HL-60/S4 treated with retinoic acid at 250 ng/mL for 4 days and 3 days (cell line): ENCODE results near the gene VOPP1.
"Not testable (repeated sequence)": the region's sequence is repeated elsewhere in the genome, so short reads cannot be mapped to it uniquely, and the experiment has no call there.

Source experiments
- in situ Hi-C: fragments of 300-500 bp; cut with MboI; formaldehyde crosslinking; loops from 2 replicates; pipeline ENCODE4 v1.7.0; 2022; ENCODE audit warnings: low sequenced_read_pairs

Gene VOPP1

GRCh38 chr7:55472928-55473725 lies 99.2 kb downstream of the VOPP1 start:
- in situ Hi-C loops: no loop called here

GRCh38 chr7:55472406-55472805 lies 99.9 kb downstream of the VOPP1 start:
- in situ Hi-C loops: not testable (repeated sequence)

- in situ Hi-C loops: not testable (repeated sequence)
These were observed 100.7 kb downstream of the VOPP1 start for GRCh38 chr7:55471594-55471993.

DNA sequence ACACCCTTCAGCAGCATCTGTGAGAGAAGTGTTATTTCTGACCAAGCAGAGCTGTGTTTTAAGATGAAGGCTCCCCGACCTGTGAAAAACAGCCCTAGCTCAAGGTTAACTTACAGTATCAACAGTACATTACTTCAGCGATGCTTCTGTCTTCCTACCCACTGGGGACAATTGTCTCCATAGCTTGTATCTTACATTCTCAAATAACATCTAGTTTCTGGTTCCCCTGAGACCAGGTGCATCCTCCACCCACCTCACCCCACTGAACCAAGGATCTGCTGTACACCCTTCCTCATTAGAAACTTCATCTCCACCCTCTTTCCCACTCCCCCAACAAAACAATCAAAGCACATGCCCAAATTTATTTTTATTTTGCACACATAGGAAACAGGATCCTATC lies 102.0 kb downstream of the VOPP1 start:
- in situ Hi-C loops: no loop called here

DNA sequence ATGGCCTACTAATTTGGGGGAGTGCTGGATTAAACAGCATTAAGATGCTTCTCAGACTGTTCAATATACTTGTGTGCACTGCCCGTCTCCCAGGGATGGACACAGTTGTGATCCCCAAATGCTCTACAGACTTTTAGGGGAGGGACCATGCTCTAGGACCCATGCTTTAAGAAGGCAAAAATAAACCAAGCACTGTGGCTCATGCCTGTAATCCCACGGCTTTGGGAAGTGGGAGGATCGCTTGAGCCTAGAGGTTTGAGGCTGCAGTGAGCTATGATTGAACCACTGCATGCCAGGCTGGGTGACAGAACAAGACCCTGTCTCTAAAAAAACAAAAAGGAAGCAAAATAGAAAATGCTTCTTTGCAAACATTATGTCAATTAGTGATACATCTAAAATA lies 102.6 kb downstream of the VOPP1 start:
- in situ Hi-C loops: no loop called here

DNA sequence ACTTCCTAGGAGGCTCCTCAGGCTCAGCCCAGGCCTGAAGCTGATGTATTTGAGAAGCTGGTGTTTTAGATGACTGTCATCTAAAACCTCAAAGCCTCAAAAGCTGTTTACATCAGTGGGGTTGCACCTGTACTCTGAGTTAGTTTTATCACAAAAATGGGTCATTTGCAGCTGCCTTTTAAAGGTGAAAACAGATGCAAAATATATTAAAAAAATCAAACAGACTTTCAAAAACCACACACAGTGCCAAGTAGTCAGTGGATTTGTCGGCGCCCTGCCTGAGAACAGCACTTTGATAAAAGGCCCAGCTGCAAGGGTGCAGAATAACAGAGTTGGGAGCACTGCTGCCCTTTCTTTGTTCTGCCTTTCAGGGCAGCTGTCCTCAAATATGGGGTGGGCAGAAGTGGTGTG lies 103.0 kb downstream of the VOPP1 start:
- in situ Hi-C loops: no loop called here

- in situ Hi-C loops: no loop called here
These were observed 103.8 kb downstream of the VOPP1 start for GRCh38 chr7:55468495-55468894.

DNA sequence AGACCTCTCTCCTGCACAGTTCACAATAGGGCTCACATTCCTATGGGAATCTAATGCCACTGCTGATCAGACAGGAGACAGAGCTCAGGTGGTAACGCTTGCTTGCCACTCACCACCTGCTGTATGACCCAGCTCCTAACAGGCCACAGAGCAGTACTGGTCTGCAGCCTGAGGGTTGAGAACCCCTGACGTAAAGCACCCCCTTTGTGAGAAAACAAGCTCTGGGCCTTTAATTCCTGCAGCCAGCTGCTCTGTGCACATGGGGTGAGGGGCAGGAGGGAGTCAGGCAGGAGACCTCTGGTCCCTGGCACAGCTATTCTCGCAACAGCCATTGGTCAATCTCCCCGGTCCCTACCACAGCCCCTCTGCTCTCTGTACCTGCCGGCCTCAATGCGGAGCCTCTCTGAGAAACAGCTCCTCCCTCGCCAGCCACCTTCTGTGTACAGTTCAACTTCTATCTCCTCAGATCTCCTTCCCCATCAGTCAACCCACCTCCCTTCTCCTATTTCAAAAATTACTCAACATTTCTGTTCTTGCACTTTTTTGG lies 105.2 kb downstream of the VOPP1 start:
- in situ Hi-C loops: no loop called here

DNA sequence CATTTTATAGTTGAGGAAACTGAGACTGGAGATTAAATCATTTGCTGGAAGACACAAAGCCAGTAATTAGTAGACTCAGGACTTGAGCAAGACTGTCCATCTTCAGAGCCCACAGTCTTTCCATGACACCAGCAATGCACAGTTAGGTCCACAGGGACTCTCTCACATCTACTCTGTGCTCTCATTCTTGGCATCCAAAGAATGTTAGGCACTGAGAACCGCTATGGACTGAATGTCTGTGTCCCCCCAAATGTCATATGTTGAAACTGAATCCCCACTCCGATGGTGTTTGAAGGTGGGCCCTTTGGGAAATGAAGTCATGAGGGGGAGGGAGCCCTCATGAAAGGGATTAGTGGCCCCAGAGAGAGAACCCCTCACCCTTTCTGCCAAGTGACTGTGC lies 106.6 kb downstream of the VOPP1 start:
- in situ Hi-C loops: no loop called here

- in situ Hi-C loops: no loop called here
These were observed 107.9 kb downstream of the VOPP1 start for GRCh38 chr7:55464422-55464821.

DNA sequence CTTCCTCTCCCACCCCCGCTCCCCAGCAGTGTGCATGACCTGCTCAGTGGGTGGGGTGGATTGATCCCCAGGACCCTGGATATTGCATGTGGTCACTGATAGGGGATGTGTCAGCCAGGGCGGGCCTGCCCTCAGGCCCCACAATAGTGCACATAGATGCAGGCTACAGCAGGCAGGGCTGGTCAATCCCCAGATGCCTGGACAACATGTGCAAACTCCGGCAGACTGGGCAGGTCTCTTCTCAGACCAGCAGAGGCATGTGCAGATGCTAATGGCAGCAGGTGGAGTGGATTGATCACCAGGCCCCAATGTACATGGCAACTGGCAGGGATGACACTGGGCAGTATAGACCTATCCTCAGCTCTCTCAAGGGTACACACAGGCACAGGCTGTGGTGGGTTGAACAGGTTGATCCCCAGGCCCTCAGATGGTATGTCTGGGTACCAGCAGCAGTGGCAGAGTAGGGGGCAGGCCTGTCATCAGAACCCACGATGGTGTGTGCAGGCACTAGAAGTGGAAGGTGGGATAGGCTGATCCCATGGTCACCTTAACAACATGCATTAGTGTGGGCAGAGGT lies 108.5 kb downstream of the VOPP1 start:
- in situ Hi-C loops: no loop called here

- in situ Hi-C loops: no loop called here
These were observed 114.0 kb downstream of the VOPP1 start for GRCh38 chr7:55458351-55458750.

DNA sequence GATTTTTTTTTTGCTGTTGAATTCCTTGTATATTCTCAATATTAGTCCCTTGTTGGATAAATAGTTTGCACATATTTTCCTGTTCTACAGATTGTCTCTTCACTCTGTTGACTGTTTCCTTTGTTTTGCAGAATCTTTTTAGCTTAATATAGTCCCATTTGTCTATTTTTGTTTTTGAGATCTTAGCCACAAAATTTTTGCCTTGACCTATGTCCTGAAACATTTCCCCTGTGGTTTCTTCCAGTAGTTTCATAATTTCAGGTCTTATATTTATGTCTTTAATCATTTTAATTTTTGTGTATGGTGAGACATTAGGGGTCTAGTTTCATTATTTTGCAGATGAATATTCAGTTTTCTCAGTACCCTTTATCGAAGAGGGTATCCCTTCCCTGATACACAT lies 114.5 kb downstream of the VOPP1 start:
- in situ Hi-C loops: no loop called here

DNA sequence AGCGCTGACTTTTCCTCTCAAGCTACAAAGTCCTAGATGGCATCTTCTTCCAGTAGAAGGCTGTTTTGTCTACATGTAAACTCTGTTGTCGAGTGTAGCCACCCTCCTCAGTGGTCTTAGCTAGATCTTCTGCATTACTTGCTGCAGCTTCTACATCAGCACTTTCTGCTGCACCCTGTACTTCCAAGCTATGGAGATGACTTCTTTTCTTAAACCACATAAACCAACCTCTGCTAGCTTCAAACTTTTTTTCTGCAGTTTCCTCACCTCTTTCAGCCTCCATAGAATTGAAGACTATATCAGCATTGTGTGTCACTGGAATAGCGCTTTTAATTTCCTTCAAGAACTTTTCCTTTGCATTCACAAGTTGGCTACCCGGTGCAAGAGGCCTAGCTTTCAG lies 119.3 kb downstream of the VOPP1 start:
- in situ Hi-C loops: no loop called here

GRCh38 chr7:55449992-55450535 lies 122.2 kb downstream of the VOPP1 start:
- in situ Hi-C loops: loop anchor here (25.0 kb wide), 1 partner anchor 137 kb away; no protein-coding TSS in a partner anchor

DNA sequence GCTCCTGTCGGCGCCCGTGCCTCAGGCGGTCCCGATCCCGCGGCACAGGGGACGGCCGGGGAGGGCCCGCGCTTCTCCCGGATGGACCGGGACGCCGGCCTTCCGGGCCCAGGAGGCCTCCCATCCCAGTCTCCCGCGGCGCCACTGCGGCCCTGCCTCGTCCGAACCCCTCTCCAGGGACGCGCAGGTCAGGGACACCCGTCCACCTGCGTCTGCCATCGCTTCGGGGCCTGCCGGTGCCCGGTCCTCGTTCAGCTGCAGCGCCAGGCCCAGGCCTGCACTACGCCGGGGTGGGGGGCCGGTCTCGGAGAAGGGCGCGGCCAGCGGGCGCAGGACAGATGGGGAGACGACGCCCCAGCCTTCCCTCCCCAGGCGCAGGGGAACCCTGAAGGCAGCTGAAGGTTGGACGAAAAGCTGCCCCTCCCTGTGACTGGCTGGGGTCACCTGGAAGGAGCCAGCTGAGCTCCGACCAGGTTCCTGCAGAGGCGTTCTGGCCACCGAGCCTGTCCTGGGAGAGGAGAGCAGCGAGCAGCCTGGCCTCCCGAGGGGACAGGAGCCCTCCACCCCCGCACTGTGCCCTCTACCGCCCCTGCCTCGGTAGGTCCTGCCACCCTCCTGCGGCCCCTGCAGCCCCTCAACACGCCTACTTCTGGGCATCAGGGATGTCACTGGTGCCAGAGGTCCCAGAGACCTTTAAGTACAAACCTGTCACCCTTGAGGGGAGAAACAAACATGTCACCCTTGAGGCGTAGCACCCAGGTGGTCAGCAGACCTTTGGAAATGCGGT lies 122.9 kb downstream of the VOPP1 start:
- in situ Hi-C loops: loop anchor here (25.0 kb wide), 1 partner anchor 138 kb away; no protein-coding TSS in a partner anchor

DNA sequence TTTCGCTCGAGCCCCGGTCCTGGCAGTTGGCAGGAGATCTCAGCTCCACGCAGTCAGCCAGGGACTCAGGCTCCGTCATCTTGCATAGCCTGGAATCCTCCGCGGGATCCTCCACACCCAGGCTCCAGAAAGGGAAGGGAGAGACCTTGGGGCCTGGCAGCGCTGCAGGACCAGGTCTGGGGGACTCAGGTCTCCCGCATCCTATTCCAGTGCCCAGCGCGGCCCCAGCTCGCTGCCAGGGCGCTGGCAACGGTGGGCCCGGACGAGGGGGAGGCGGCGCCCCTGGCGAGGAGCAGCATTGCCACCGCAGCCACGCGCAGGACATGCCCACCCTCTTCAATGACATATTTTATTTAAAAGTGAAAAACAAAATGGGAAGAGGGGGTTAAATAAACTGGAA lies 123.8 kb downstream of the VOPP1 start:
- in situ Hi-C loops: loop anchor here (25.0 kb wide), 1 partner anchor 139 kb away; no protein-coding TSS in a partner anchor

DNA sequence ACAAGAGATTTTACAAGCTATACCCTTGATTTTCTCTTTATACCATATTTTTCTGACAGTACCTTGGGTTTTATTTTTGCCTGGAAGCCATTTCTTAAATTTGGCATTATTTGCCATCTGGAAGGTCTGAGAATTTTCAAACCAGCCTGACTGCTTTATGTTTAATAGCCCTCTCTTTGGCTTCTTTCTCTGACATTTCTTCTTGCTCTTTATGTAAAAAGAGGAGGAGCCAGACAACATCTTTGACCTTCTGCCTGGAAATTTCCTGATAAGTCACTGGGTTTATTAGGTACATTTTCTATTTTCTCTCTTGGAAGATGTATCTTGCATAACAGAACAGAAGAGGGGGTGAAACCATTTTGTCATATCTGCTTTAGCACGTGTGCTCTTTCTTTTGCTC lies 127.5 kb downstream of the VOPP1 start:
- in situ Hi-C loops: loop anchor here (25.0 kb wide), 1 partner anchor 143 kb away; no protein-coding TSS in a partner anchor

- in situ Hi-C loops: loop anchor here (25.0 kb wide), 1 partner anchor 145 kb away; no protein-coding TSS in a partner anchor
These were observed 130.4 kb downstream of the VOPP1 start for GRCh38 chr7:55441774-55442522.

DNA sequence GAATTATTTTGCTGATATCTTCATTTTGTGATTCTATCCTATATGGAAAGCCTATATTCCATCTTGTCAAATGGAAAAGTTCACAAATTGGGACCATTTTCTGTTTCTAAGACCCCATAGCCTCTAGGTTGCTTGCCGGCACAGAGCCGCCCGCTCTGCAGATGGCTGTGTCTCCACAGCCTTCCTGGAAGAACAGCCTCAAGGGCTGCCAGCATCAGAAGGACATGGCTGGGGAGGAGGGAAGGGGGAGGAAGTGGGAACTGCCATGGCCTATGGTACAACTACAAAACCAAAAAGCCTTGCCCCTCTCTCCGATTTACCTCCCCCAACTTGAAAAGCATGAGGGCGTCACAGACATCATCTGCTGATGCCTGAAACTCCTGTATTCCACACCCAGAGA lies 131.3 kb downstream of the VOPP1 start:
- in situ Hi-C loops: loop anchor here (25.0 kb wide), 1 partner anchor 146 kb away; no protein-coding TSS in a partner anchor
